ENCODE results near the gene ZBTB7B.

ZBTB7B gene

DNA sequence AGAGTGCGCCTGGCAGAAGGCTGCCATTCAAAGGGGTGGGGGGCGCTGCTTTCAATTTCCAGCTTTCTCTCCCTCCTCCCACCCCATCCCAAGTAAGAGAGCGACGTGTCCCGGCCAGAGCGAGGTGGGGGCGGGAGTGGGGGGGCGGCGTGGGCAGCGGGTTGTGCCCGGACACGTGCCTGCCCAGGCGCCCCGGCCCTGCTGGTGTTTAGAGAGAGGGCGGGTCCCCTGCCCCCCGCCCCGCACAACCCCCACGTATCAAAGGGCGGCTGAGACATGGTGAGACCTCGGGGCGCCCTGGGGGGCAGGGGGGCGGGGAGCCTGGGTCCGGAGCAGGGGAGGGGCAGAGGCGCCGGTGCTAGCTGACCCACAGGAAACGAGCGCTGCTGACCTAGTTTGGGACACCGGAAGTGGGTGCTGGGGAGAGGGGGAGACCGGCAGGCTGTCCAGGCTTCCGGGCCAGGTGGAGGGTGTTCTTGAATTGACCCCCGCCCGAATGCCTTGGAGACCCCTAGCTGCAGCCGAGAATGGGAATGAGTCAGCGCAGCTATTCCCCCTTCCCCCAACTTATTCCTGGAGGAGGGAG is 1.3 kb downstream of the ZBTB7B start:
- DNase-seq (ENCODE audit: low spot score): peak; percentile 35

DNA sequence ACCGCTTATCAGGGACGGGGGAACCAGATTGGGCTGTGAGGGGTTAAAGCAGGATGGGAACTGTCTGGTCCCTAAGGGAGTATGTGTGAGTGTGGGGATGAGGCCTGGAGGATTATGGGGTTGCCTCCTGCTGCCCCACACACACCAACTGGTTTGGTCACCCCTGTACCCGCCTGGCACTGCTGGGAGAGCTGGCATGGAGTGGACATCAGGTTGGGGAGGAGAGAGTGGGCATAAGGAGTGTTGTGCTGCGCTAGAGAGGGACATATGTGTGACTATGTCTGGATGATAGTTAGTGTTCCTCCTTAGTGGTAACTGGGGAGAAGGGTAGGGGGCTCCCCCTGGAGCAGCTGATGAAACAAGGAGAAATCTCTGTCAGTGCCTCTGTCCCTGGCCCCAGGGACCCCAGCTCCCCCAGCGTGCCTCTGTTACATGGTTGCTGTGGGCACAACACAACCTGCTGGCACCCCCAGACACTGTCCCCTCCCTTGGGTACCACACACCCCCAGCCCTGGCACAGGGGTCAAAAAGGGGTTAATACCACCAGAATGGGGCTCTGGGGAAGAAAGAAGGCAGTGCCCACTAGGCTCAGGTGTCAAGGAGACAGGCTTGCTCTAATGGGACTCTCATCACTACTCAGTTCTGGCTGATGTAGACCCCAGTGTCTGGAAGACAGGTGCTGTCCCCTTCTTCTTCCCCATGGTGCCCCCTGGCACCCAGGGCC is 1.9 kb downstream of the ZBTB7B start:
- no peak for DNase-seq (ENCODE audit: low spot score)

DNA sequence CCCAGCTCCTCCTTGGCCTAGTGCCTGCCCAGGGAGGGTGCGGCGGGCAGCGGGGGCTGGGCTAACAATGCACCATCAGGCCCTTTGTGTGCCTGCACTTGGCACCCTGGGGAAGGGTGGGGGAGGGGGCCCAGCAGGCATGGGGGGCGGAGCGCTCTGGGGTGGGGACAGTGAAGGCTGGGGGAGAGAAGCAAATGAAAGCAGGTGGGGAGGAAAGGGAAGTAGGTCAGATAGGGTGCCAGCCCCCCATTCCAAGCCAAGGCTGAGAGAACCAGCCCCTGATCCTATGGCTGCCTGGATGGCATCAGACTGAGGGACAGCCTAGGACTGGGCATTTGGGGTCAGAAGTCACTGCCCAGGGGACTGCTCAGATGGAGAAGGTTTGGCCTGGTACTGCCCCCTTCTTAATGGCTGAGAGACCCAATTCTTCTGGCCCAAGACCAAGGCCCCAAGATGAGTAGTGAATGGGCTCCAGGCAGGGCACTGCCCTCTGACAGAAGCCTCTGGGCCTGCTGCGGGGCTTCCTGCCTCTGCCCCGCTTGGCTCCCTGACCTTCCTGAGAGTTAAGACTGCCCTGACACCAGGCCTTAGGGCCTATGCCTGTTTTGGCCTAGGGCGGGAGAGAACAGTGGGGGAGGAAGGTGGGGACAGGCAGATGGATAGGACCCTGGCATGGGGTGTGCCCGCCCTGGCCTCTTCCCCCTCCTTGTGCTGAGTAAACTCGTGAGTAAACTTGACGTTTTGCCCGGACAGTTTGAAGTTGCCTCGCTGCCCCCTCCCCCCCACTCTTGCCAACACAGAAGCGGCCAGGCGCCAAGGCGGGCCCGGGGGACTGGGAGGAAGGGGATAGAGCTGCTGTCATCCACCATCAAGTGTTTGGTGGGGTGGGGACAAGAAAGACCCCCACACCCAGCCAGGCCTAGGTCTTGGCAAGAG is 2.7 kb downstream of the ZBTB7B start:
- DNase-seq (ENCODE audit: low spot score): no peak

- no peak for DNase-seq (ENCODE audit: low spot score)
These were observed 4.0 kb downstream of the ZBTB7B start for GRCh38 chr1:155006601-155007101.

DNA sequence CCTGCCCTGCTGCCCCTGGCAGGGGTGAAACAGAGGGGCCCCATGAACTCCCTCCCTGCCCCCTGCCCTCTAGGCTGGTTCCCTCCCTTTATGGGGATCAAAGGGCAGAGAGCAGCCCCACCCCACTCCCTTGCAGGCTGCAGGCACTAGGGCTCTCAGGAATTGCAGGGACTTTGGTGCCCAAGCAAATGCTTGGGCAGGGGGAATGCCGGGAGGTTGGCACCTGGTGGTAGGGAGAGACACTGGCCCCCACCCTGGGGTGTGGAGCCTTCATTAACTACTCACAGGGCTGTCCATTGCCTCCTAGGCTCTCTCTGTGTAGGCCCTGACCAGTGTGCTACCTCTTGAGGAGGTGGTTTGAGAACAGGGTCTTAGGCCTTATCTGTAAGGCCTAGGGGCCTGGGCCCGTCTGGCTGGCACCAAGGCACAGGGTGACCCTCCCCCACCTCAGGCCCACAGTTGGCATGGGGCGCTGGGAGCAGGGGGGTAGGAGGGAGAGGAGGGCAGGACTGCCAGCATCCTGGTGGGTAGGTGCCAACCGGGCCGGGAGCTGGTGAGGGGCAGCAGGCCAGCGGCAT is 4.7 kb downstream of the ZBTB7B start:
- no peak for DNase-seq (ENCODE audit: low spot score)

DNA sequence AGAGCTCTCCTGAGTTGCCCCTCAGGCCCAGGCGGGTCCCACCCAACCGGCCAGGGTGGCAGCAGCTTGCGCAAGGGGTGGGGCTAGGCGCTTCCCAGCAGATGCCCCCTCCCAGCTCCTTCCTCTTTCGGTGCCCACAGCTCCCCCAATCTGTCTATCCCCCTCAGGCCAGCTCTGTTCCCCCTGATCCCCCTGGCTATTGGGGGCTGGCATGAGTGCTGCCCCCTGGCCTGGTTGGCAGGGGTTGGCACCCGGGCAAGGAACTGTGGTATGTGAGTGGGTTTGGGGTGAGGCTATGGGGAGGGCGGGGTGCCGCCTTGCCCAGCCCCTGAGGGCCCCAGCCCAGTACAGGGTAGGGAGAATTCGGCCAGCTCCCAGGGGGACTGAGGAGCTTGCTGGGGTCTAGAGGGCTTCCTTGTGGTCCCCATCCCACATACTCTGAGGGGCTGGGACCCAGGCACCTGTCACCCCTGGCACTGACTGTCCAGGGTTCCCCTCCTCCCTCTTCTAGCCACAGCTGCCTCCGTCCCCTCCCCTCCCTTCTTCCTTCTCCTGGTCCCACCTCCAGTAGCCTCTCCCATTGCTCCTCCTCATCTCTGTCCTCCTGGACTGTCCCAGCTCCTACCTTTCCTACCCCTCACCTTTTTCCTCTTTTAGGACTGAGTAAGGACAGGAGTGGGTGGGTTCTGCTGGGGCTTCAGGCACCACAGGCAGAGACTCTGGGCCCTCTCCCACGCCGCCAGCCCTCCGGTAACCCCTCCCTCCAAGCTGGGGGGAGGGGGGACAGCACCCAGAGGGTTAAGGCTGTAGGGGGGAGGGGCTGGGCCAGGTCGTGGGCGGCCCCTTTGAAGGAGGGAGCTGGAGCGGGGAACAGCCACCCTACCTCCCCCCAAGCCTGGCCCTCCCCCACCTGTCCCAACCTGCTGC is 5.7 kb downstream of the ZBTB7B start:
- DNase-seq (ENCODE audit: low spot score): no peak

GRCh38 chr1:155009221-155009711 is 6.7 kb downstream of the ZBTB7B start:
- no peak for DNase-seq (ENCODE audit: low spot score)

- no peak for DNase-seq (ENCODE audit: low spot score)
These were observed 7.1 kb downstream of the ZBTB7B start for GRCh38 chr1:155009742-155010141.

DNA sequence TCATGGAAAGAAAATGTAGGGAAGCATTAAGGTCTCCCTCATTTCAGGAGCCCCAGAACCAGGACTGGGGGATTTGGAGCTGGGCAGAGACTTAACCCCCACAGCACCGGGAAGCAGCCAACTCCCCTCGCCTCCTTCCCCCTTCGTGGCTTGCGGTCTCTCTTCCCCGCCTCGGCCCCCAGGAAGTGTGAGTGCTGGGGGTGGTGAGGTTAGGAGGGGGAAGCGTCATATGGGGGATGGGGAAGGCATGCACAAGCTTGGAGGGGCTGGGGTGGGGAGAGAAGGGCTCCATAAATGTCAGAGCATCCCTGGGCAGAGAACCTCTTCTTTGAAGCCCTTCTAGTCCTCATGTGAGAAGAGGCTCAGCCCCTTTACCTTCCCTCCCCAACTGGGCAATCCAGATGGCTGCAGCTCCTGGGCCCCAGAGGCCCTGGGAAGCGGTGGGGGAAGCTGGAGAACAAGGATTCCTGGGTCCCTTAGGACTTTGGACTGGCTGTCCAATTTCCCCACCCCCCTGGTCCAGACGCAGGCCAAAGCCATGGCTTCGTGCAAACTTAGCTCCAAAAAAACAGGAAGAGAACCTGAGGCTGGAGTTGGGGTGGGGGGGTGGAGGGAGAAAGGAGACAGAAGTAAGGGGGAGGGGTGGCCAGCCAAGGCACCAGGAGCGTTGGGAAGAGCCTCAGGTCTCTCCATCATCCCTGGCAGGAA is 7.8 kb downstream of the ZBTB7B start:
- no peak for DNase-seq (ENCODE audit: low spot score)

DNA sequence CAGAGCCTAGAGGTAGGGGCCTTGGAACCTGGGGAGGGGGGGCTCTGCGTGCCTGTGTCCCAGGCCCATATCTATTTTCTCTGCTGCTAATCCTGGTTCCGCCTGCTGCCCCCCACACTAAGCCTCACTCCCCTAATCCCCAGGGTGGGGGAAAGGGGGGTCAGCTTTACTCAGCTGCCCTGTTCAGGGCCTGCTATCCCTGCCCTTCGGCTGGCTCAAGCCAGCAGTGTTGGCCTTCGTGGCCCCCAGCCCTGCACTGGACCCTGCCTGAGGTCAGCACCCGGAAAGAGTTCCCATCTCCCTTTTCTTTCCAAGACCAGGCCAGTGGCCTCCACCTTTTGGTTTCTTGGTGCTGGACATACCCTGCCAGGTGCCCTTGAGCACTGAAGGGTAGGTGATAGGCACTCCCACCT is 8.4 kb downstream of the ZBTB7B start:
- DNase-seq (ENCODE audit: low spot score): no peak

GRCh38 chr1:155011437-155012025 is 8.9 kb downstream of the ZBTB7B start:
- DNase-seq (ENCODE audit: low spot score): no peak

- no peak for DNase-seq (ENCODE audit: low spot score)
These were observed 9.5 kb downstream of the ZBTB7B start for GRCh38 chr1:155012026-155012546.

DNA sequence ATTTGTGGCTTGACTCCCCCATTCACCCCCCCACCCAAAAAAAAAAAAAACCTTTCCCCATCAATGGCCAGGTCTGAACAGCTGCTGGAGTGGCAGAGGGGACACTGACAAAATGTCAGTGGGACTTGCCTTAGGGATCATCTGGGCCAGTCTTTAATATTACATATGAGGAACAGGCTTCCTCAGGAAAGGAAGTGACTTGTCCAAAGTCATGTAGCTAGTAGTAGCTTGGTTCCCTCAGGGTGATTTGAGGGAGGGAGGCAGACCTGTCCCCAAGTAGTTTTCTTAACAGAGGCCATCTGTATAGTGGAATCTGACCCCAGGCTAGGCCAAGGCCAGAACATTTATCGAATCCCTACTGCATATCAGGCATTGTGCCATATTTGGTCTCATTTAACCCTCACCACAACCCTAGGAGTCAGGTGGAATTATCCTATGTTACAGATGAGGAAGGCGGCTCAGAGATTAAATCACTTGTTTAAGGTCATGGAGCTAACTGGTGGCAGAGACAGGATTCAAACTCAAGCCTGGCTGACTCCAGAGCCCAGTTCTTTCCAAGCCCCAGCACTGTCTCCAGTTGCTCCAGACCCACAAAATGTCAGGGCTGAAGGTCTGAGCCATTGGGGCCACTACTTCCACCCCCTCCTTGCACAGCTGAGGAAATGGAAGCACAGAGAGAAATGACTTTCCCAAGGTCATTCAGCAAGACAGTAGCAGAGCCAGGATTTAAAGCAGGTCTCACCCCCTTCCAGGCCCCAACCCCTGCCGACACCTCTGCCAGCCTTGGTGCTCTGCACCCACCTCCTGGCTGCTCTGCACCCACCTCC is 10.4 kb downstream of the ZBTB7B start:
- no peak for DNase-seq (ENCODE audit: low spot score)

DNA sequence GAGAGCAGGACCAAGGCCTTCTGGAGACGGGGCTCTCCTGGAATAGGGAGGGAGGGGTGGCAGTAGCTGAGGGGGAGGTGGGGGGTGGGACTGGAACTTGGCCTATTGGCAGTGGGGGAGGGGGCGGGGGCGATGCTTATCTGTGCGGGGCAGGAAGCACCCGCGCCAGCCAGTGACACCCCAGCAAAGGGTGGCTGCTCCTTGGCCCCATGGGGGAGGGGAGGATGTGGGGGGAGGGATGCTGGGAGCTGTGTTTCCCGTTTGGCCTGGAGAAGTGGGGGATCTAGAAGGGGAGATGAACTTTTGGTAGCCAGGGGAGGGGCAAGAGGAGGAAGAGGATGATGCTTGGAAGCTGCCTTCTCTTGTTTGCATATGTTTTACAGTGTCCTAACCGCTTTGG is 11.0 kb downstream of the ZBTB7B start:
- DNase-seq (ENCODE audit: low spot score): no peak

- no peak for DNase-seq (ENCODE audit: low spot score)
These were observed 12.3 kb downstream of the ZBTB7B start for GRCh38 chr1:155014709-155015508.

GRCh38 chr1:155015527-155016230 is 13.1 kb downstream of the ZBTB7B start:
- no peak for DNase-seq (ENCODE audit: low spot score)

- DNase-seq (ENCODE audit: low spot score): no peak
These were observed 13.7 kb downstream of the ZBTB7B start for GRCh38 chr1:155016231-155016831.
